Esophagus muscularis mucosa (tissue), 4 donors: Measurements from ENCODE around the gene UGT1A4.

Experiments
- CTCF ChIP-seq, 3 experiments: fragments of 200-600 bp in 2 of 3; fragments of 450-650 bp in 1 of 3; sonication (generic) in 2 of 3; IDR thresholded peaks; one replicate each; pipeline ENCODE4 v1.5.1; 2017 to 2019; ENCODE audit warnings: antibody characterized with exemption in 3 of 3, mild to moderate bottlenecking in 2 of 3, moderate library complexity in 1 of 3
- EP300 ChIP-seq: sonication (generic); formaldehyde crosslinking; IDR thresholded peaks from one replicate; pipeline ENCODE4 v1.6.1; 2017; ENCODE audit warnings: antibody characterized with exemption
- POLR2A ChIP-seq: fragments of 450-650 bp; IDR thresholded peaks from one replicate; pipeline ENCODE4 v1.6.1; 2017; ENCODE audit warnings: antibody characterized with exemption, moderate library complexity, mild to moderate bottlenecking, low read depth
- POLR2AphosphoS5 ChIP-seq, 2 donors: sonication (generic); formaldehyde crosslinking; IDR thresholded peaks; one replicate each; pipeline ENCODE4 v1.6.1; 2017; ENCODE audit warnings: antibody characterized with exemption in 2 of 2

- no peak for TF ChIP-seq CTCF (IDR thresholded peaks at IDR 0.05)
- no peak for TF ChIP-seq POLR2A
- TF ChIP-seq POLR2AphosphoS5 (IDR thresholded peaks at IDR 0.05) = no peak
- no peak for TF ChIP-seq EP300
These were observed 49.5 kb downstream of the UGT1A4 start for GRCh38 chr2:233768076-233768475.
